ENCODE measurements around the gene DGKK. TPM values are rescaled to one million over a fixed set of nuclear protein-coding genes. Genes with fewer than 3 reads are reported as not detected.

The DGKK gene, protein sequence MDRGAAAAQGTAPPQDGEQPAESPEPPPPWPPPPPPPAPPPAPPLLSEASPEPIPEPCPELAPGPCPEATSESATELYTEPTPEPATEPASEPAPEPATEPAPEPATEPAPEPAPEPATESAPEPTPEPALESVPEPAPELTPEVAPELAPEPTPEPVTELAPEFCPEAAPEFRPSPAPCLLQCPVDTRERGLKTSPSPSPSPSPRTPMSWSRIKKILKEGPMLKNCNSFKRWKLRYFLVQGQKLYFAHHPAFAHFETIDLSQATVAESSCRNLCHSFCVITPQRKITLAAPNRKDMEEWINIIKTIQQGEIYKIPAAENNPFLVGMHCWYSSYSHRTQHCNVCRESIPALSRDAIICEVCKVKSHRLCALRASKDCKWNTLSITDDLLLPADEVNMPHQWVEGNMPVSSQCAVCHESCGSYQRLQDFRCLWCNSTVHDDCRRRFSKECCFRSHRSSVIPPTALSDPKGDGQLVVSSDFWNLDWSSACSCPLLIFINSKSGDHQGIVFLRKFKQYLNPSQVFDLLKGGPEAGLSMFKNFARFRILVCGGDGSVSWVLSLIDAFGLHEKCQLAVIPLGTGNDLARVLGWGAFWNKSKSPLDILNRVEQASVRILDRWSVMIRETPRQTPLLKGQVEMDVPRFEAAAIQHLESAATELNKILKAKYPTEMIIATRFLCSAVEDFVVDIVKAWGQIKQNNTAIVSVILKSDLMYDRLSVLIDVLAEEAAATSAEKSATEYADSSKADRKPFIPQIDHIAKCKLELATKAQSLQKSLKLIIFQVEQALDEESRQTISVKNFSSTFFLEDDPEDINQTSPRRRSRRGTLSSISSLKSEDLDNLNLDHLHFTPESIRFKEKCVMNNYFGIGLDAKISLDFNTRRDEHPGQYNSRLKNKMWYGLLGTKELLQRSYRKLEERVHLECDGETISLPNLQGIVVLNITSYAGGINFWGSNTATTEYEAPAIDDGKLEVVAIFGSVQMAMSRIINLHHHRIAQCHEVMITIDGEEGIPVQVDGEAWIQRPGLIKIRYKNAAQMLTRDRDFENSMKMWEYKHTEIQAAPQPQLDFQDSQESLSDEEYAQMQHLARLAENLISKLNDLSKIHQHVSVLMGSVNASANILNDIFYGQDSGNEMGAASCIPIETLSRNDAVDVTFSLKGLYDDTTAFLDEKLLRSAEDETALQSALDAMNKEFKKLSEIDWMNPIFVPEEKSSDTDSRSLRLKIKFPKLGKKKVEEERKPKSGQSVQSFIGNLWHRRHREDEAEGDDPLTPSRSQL
- not detected for total RNA-seq

DNA sequence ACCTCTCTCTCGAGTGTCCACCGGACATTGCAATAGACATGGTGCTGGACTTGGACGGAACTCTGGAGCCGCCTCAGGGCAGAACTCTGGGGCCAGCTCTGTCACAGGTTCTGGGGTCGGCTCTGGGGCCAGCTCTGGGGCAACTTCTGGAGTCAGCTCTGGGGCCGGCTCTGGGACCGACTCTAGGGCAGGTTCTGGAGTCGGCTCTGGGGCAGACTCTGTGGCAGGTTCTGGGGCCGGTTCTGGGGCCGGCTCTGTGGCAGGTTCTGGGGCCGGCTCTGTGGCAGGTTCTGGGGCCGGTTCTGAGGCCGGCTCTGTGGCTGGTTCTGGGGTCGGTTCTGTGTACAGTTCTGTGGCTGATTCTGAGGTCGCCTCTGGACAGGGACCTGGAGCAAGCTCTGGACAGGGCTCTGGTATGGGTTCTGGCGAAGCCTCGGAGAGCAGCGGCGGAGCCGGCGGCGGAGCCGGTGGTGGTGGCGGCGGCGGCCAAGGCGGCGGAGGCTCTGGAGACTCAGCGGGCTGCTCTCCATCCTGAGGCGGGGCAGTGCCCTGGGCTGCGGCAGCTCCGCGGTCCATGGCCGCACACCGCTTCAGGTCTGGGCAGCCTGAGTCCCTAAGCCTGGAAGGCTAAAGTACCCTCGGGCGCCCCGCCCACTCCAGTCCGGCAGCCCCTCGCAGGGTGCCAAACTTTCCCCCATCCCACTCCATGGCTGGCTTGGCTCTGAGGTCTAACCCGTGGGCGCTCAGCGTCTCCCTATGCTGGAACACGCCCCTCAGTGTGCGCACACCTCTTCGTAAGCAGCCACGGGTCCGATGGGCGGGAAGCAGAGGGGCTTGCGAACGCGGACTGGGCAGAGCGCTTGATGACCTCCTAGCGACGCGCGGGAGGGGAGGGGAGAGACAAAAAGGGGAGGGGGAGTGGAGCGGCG lies at the start of gene DGKK:
Gene DGKK (minus strand): TSS at position 723 of the 929 bp plus-strand sequence. CDS start 147 bp downstream, at position 576.
- no peak for DNase-seq (ENCODE audit: low spot score)

DNA sequence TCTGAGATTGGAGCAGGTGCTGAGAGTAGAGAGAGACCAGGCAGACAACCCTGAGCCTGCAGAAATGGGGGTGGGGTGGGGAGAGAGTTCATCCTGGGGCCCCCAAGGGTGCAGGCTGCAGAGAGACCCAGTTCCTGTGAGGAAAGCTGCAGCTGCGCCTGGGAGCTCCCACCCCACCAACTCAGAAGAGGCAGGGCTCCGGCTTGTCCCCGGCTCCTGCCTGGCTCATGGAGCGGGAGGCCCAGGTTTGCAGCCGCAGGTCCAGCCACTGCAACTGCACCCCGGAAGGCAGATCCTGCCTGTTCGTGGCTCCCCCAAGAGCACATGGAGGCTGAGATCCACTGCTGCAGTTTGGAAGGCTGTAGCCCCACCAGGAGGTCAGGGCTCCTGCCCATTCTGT lies 44.2 kb upstream of the DGKK start:
- no peak for ATAC-seq
- no peak for DNase-seq (ENCODE audit: low spot score)

More for the DNA sequence above, at the start of gene DGKK:
- ATAC-seq = no peak

DNA sequence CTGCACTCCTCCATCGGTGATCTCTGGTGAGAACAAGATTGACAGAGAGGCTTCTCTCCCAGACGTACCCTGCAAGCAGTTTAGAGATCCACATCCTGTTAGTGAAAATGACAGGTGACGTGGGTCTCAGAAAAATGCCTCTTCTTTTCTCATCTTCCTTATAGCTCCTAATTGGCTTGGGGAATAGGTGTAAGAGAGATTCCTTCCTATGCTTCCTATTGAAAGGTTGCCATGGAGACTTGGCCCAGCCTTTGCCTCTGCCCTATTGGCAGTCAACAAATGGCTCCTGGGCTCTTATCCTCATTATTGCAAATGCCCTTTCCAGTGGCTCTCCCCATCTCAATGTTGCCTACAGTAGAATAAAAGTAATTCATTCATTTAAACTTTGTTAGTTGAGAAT lies 26.5 kb upstream of the DGKK start:
- ATAC-seq (no peak), DNase-seq (ENCODE audit: low spot score) (no peak)

DNA sequence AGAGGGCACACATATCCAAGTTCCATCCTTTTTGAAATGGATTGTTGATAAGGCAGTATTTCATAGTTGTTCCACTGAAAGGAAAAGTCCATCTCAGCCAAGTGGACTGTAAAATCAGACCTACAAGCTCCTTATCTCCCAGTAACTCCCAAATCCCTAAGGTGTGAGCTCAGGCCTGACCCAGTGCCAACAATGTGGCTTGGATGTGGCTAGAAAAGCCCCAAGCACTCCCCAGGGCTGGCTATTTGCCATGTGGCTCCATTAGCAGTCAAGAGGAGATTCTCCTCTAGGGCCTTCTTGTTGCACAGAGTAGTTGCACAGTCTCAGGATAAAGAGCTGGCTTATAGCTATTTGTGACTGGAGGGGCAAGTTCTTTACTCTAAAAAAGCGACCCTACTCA lies 25.0 kb upstream of the DGKK start:
- no peak for ATAC-seq
- no peak for DNase-seq (ENCODE audit: low spot score)

DNA sequence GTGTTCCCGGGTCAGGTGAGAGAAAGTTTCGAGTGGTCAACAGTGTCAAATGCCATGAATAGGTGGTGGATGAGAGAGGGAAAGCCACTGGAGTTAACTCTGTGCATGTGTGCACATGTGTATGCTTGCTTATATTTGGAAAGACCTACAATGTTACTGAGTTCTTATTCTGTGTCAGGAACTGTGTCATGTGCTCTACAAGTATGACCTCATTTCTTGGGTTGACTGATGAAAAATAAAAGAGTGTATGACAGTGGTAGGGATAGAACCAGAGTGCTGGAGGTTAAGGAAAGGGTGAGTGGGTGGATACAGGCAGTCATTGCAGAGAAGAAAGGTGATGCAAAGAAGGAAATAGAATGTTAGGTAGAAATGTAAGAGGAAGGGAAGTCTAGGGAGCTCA lies 22.1 kb upstream of the DGKK start:
- DNase-seq (ENCODE audit: low spot score) = no peak
- ATAC-seq = no peak

DNA sequence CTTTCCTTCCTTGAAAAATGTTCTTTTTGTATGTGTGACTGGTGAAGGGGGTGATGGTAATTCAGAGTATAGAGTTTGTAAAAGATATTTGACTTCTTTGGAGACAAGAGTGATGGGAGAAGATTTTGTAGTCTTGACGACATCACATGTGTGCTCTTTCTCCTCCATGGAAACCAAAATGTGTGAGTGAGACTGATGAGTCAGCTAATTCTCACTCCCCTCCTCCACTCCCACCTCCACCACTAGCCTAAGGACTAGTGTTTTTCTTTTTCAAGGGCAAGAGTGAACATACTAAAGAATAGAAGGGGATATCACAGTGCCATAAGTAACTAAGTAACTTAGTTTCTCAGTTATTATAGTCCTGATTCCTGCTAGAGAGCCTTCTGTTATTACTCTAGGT lies 14.0 kb upstream of the DGKK start:
- no peak for ATAC-seq
- no peak for DNase-seq (ENCODE audit: low spot score)

DNA sequence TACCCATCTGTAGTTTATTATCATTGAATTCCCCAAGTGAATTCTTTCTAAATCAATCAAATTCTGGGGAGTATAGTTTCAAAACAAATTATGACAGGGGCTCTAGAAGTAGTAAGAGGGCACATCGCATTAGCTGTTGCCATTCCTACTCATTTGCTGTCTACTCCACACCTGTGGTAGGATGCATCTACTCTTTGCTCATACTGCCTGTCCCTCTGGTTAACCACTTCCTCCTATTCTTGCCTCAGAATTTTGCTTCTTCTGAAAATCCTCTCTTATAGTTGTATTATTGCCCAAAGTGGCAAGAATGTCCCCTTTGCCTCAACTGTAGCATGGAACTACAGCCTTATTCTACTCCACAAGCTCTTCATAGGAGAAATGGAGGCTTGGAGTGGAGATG lies 12.7 kb upstream of the DGKK start:
- ATAC-seq (no peak), DNase-seq (ENCODE audit: low spot score) (no peak)

DNA sequence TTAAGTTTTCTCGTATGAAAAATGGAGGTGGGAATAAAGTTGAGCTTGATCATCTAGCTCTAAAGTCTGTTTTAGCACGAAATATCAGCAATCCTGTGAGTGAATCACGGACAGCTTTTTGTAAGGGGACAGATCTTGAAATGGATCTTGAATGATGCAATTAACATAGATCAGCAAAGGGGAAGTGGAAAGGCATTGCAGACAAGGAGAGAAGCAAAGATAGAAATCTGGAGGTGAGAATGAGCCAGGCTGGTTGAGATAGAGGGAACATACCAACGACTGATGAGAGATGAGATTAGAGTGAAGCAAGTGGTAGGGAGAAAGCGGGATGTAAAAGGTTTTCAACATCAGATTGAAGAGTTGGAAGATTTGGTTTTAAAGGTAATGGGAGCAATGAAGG lies 4.6 kb upstream of the DGKK start:
- no peak for ATAC-seq

DNA sequence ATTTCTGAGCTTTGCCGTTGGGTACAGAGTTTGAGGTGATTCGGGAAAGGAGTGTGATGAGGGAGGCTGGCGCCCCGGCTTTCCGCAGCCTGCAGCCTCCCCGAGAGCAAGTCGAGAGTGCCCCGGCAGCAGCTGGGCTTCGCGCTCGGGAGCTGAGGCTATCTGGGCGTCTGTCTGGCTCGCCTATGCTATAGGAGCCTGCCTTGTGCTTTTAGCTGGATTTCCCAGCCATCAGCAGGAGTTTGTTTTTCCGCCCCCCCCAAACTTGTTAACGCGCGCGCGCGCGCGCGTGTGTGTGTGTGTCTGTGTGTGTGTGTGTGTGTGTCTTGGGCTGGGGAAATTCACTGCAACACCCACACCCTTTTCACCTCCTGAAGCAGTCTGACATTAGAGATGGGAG lies 765 bp upstream of the DGKK start:
- no peak for ATAC-seq
- no peak for DNase-seq (ENCODE audit: low spot score)

More for the DNA sequence above, 4.6 kb upstream of the DGKK start:
- no peak for DNase-seq (ENCODE audit: low spot score)

DNA sequence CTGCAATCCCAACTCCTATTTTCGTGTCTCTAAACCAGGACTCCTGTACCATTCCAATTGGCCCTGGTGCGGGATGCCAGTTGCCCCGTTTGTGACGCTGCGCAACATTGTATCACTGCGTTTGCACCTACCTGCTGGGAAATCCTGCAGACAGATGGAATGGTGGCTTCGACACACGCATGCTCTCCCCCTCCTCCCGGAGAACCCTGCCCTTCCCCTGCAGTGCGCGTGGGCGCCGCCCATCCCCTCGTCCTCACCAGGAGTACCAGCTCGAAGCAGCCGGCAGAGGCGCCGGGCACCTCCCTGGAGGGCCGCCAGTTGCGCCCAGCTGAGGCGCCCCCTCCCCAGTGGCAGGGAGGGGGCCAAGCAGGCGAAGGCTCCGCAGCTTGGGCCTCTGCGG lies 1.4 kb downstream of the DGKK start:
- no peak for ATAC-seq

DNA sequence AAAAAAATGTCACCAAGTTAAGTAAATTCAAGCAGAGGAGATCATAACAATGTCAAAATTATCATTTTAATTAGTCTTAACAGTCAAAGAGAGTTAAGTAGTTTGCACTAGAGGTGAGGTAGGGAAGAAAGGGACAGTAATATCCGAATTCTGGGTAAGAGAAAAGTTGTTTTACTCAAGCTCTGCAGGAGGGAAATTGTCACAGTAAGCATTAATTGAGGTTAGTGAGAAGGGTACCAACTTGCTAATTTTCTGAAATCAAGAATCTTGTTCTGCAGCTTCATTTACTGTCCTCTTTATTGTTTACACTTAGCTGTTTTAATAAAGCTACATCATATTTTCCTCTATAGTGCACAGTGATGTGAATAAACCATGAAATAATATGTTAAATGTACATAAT lies 11.0 kb downstream of the DGKK start:
- ATAC-seq (no peak), DNase-seq (ENCODE audit: low spot score) (no peak)

More for the DNA sequence above, 1.4 kb downstream of the DGKK start:
- DNase-seq (ENCODE audit: low spot score) = no peak

DNA sequence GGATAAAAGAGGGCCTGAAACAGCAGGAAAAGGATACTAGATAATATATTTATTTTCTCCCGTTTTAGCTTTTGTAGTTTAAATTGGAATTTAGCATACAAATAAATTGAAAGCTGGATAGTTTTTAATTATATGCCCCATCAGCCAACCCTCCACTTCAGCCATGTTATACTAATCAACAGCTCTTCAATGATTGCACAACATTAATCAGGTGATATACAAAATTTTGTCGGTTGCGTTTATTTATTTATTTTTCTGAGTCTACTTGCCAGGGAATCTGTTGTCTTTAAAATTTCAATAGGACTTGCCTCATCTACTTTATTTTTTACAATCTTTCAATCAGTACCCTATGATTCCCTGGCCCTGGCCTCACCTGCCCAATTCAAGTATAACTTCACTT lies 12.1 kb downstream of the DGKK start:
- ATAC-seq = no peak
- DNase-seq (ENCODE audit: low spot score) = no peak

DNA sequence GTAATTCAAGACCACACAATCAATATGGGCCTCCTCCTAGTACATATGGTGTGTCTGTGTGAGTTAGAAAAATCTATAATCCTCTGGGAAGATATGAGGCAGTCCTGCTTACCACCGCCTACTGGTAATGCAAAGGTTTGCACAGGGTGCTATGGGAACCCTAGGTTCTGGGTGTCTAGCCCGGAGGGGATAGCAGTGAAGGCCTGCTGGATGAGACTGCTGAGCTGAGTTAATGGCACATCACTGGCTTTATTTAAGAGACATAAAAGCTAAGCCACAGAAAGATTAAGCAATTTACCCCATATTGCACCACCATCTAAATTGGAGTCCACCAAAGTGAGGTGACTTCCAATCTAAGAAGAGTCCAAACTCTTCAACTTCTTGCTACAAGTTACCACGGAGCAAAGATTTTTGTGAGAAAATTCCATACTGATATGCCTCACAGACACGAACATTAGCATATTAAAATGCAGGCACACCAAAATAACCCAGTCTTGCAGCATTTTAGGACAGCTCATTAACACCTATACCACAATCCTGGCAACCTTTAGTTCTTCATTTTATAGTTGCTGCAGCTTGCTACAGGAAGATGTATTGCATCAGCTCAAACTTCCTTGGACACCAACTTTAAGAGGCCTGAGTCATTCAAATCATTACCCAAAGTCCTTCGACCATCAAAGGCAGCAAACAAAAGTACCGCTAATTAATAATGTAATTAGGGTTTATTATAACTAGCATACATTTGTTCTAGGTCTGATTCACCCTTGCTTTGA lies 13.7 kb downstream of the DGKK start:
- DNase-seq (ENCODE audit: low spot score) = no peak
- no peak for ATAC-seq

DNA sequence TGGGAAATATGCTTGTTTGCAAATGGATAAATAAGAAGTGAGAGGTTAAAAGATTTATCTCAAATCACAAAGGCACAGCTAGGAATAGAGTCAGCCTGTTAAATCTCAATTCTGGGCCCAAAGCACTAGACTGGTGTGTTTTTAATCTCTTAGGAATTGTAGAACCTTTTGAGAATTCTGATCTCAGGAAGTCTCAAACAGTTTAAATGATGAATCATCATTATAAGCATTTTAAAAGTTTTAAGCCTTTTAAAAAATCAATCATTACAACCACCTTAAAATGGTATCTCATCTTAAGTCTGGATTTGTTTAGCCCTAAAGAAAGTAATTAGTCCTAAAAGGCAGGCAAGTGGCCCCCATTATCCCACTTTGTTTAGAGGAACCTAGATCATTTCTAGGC lies 17.8 kb downstream of the DGKK start:
- DNase-seq (ENCODE audit: low spot score) (no peak), ATAC-seq (no peak)

DNA sequence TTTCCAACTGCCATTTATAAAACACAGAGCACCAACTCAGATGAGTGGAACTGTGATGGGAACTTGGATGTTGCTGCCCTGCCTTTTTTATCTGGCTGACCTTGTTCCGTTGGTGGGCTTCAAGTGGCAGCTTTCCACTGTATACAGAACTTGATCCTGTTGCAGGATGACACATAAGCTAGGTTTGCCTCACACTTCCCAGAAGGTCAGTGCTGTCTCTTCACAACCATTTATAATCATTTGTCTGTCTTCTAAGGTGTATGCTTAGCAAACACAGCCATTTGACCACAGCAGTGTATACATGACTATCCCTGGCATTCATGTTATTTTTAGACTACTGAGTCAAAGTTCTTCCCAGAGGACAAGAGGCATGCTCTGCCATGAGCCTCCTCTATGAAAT lies 20.3 kb downstream of the DGKK start:
- DNase-seq (ENCODE audit: low spot score) (no peak), ATAC-seq (no peak)

DNA sequence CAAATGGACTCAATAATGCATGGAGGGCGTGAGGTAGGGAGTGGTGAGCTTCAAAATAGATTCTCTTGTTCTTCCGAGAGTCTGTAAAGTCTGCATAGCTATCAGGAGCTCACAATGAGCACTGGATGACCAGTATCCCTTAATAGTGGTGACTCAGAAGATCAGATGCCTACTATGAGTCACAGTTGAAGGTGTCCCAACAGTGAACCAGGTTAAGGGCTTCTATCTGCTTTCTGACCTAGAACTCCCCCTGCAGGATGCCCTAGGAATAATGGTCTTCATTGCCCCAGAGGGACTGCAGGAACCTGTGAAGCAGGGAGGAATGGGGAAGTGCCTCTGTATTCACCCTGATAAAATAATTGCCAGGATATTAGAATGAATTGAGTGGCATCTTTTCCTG lies 22.1 kb downstream of the DGKK start:
- ATAC-seq (peak; percentile 52), DNase-seq (ENCODE audit: low spot score) (no peak)

DNA sequence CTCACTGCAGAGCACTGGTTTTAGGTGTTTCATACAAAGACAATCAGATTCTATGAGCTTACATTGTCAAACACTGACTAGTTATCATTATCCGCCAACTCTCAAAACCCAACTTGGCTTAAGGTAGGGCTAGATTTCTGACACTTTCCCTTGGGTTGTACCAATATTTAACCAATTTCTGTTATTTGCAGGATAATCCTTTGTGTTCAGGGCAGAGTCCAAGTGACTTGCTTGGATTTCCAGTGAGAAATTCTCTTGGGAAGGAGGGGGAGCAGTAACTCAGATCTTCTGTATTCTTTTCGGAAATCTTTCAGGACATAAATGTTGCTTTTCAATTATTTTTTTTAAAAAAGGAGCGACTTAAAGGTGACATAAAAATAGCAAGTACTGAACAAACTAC lies 23.1 kb downstream of the DGKK start:
- DNase-seq (ENCODE audit: low spot score) = no peak
- no peak for ATAC-seq

DNA sequence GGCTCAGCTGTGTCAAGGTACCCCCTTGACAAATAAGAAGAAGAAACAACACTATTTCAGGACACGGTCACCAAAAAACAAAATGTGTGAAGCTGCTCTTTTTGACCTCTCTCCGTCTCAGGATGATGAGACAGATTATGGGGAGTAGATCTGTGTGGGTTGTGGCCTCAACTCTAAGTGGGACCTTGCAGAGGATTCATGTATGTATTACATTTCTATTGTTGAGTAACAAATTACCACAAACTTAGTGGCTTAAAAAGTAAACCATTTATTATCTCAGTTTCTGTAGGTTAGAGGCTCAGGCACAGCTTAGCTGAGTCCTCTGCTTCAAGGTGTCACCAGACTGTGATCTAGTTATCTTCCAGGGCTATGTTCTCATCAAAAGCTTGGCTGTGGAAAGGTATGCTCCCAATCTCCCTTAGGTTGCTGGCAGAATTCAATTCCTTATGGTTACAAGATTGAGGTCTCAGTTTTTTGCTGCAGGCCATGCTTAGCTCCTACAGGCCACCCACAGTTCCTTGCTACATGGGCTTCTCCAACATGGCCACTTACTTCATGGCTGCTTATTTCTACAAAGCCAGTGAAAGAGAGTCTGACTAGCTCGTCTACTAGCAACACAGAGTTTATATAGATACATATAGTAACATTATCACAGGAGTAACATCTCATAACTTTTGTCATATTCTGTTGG lies 28.1 kb downstream of the DGKK start:
- no peak for DNase-seq (ENCODE audit: low spot score)

DNA sequence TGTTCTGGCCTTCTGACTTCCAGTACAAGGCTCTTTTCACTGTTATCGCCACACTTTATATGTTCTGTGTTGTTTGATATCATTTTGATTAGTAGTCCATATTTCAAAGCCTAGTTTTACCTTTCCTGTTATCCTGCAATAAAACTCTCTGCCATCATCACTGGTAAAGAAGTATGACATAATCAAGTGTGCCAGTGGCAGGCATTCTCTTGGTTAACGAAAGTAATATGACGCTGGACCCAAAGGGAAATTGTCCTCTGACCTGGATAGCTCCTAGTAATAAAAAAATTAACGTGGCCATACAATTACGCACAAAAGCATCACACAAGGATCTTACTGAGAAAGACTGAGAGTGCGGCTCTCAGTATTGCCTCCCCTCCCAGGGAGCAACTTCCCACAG lies 33.8 kb downstream of the DGKK start:
- ATAC-seq (no peak), DNase-seq (ENCODE audit: low spot score) (no peak)

More for the DNA sequence above, 28.1 kb downstream of the DGKK start:
- no peak for ATAC-seq
